HUES64 (cell line): ENCODE data around the gene EPB41L5.

Experiments used
- H3K27ac ChIP-seq: 2 replicates; pipeline ENCODE4 v1.7.0; 2013; ENCODE audit warnings: low read depth, low read length, inconsistent platforms
- H3K27me3 ChIP-seq: 2 replicates; pipeline ENCODE4 v1.6.1; 2013; ENCODE audit warnings: mild to moderate bottlenecking, low read length; ENCODE audit not compliant: insufficient read depth
- H3K36me3 ChIP-seq: 2 replicates; pipeline ENCODE4 v1.6.1; 2013; ENCODE audit warnings: mild to moderate bottlenecking, low read length; ENCODE audit not compliant: insufficient read depth
- H3K4me1 ChIP-seq: 2 replicates; pipeline ENCODE4 v1.6.1; 2013; ENCODE audit warnings: mild to moderate bottlenecking, low read length, moderate library complexity; ENCODE audit not compliant: insufficient read depth
- H3K4me3 ChIP-seq: 2 replicates; pipeline ENCODE4 v1.5.1; 2013; ENCODE audit warnings: mild to moderate bottlenecking, low read length, moderate library complexity
- H3K9ac ChIP-seq: 2 replicates; pipeline ENCODE4 v1.6.1; 2013; ENCODE audit warnings: mild to moderate bottlenecking, low read depth, low read length
- H3K9me3 ChIP-seq: 2 replicates; pipeline ENCODE4 v1.6.1; 2013; ENCODE audit warnings: low read depth, low read length; ENCODE audit not compliant: insufficient read depth
- WGBS: fragments of 150-250, 120-280 bp; methylation state at CpG from one replicate; pipeline ENCODE4 v1.1.7; 2013; ENCODE audit warnings: missing lambda C conversion rate; 5-methylcytosine and 5-hydroxymethylcytosine counted together

EPB41L5 gene

DNA sequence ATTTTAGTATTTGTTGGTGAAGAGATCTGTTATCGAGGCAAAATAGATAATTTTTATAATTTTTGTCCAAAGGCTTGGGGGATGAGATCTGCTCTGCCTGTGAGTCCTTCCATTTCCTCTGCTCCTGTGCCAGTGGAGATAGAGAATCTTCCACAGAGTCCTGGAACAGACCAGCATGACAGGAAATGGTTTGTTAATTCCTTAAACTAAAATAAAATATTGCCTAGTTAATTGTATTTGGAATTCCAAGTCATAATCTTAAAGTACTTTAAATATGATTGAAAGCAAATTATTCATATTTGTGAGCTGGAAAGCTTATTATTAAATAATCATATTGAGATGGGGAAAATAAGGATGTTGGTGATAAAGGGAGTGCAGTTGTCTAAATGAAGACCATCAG is 87.8 kb downstream of the EPB41L5 start:
- H3K9me3 ChIP-seq: no peaks in the 10 kb centered on the region
- H3K27ac ChIP-seq: no peak overlapping the region
- H3K9ac ChIP-seq: no peak overlapping the region
- peaks cover 64% of the 10 kb centered on the region for H3K36me3 ChIP-seq
- WGBS: 100% methylated on average over 1 of the region's 1 CpG
- H3K4me1 ChIP-seq: no peaks in the 10 kb centered on the region
- H3K4me3 ChIP-seq: no peak overlapping the region
- H3K27me3 ChIP-seq: no peaks in the 10 kb centered on the region

DNA sequence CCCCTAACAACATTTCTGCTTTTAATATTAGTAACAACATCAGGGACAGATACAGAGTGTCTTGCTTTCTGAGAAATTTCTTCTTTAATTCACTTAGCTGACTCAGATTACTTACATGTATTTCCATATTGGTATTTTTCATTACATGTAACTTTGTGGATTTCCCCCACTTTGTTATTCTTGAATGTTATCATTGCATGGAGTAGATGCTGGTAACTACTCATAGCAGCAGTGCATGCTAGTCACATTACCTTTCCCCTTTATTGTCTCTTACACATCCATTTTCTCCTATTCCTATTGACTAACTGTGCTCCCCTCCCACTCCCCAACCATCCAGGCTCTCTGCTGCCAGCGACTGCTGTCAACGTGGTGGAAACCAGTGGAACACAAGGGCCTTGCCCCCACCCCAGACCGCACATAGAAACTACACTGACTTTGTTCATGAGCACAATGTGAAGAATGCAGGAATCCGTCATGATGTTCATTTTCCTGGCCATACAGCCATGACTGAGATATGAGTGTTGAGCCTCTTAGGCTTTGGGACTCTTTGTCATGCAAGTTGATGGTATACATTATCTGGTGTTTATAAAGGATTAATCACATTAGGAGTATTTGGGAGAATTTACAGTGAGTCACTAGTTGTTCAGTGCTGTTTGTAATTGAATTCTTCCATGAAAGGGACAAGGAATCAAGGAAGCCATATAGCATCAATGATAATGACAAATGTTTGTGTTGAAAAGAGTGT is 91.0 kb downstream of the EPB41L5 start:
- peaks cover 49% of the 10 kb centered on the region for H3K36me3 ChIP-seq
- no peak overlapping the region for H3K4me3 ChIP-seq
- no peaks in the 10 kb centered on the region for H3K27me3 ChIP-seq
- 91% methylated on average over 4 of the region's 4 CpGs for WGBS
- no peak overlapping the region for H3K9ac ChIP-seq
- H3K9me3 ChIP-seq: no peaks in the 10 kb centered on the region
- no peaks in the 10 kb centered on the region for H3K4me1 ChIP-seq
- no peak overlapping the region for H3K27ac ChIP-seq

DNA sequence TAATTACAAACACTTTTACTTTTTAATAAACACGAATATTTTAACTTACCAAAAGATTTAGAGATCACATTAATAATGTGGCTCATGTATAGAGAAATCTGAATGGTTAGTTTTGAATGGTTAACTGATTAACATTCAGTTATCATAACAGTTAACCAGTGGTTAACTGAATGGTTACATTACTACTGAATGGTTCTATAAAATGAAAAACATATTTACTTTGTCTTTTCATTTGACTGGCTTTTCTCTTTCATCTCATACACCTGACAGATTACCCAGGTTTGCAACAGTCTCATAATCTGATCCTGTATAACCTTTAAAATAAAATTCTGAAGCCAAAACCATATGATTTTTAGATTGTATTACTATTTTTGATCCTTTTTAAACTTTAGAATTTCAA is 91.9 kb downstream of the EPB41L5 start:
- no peak overlapping the region for H3K27ac ChIP-seq

DNA sequence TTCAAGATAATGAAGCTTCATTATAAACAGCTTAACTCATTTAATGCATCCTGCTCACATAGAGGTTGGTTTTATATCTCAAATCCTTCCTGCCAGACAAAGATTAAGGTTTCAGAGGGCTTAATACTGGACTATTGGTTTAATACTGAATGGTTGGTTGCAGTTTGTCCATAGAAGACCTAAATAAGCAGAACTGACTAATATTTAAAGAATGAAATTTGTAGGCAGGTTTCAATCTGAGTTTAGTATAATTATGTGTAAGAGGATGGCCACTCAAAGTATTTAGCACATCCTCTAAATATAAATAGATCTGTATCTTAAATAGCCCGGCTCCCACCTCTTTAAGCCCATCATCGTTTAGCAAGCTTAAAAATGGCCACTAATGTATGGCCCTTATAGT is 92.5 kb downstream of the EPB41L5 start:
- H3K9ac ChIP-seq: no peak overlapping the region
- no peaks in the 10 kb centered on the region for H3K27me3 ChIP-seq
- WGBS: no CpG with 5 or more reads among the region's 2 CpGs
- no peaks in the 10 kb centered on the region for H3K4me1 ChIP-seq
- H3K4me3 ChIP-seq: no peak overlapping the region
- H3K36me3 ChIP-seq: peaks cover 41% of the 10 kb centered on the region
- H3K27ac ChIP-seq: no peak overlapping the region
- no peaks in the 10 kb centered on the region for H3K9me3 ChIP-seq

More for the DNA sequence above, 91.9 kb downstream of the EPB41L5 start:
- Histone ChIP-seq H3K27me3 (no peaks in the 10 kb centered on the region), H3K9ac (no peak overlapping the region), H3K9me3 (no peaks in the 10 kb centered on the region), H3K36me3 (peaks cover 47% of the 10 kb centered on the region), H3K4me3 (no peak overlapping the region), H3K4me1 (no peaks in the 10 kb centered on the region)
- no CpG with 5 or more reads among the region's 1 CpG for WGBS

DNA sequence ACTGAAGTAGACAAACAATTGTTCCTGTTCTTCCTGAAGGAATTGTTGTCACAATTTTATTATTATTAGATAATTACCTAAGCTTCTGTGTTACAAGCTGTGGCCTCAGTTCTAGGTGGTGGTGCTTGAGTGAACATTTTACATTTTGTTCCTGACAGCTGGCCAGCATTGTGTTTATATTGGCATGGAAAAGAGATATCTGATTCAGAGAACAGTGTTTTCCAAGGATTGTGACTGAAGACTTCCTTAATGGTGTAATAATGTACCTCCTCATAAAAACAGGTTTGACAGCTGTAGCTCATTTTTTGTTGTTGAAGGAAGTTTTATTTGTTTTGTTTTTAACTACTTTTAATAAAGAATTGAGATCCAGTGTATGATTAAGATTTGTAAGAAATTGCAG is 95.2 kb downstream of the EPB41L5 start:
- peaks cover 26% of the 10 kb centered on the region for H3K36me3 ChIP-seq
- no peaks in the 10 kb centered on the region for H3K4me1 ChIP-seq
- no peaks in the 10 kb centered on the region for H3K9me3 ChIP-seq
- no peaks in the 10 kb centered on the region for H3K27me3 ChIP-seq
- no peak overlapping the region for H3K27ac ChIP-seq
- H3K9ac ChIP-seq: no peak overlapping the region
- no peak overlapping the region for H3K4me3 ChIP-seq

DNA sequence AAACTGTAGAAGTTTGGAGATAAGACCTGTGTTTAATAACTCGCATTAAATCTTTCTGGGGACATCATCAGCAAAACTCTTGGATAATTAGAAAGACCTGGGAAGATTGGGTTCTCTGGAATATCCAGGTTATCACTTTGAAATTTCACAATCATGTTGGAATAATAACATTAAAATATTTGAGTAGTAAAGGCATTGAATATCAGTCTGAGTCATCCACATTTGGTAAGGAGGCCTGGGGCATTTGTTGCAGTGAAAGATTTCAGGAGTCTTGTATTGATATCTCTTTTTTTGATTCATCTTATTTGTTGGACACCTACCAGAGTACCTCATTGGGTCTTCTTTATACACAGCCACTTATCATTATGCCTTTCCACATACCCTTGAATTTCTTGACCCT is 95.9 kb downstream of the EPB41L5 start:
- H3K36me3 ChIP-seq: peaks cover 19% of the 10 kb centered on the region
- no peaks in the 10 kb centered on the region for H3K27me3 ChIP-seq
- WGBS: 79% methylated on average over 1 of the region's 1 CpG
- H3K4me3 ChIP-seq: no peak overlapping the region
- no peaks in the 10 kb centered on the region for H3K4me1 ChIP-seq
- H3K9ac ChIP-seq: no peak overlapping the region
- no peak overlapping the region for H3K27ac ChIP-seq
- H3K9me3 ChIP-seq: no peaks in the 10 kb centered on the region

DNA sequence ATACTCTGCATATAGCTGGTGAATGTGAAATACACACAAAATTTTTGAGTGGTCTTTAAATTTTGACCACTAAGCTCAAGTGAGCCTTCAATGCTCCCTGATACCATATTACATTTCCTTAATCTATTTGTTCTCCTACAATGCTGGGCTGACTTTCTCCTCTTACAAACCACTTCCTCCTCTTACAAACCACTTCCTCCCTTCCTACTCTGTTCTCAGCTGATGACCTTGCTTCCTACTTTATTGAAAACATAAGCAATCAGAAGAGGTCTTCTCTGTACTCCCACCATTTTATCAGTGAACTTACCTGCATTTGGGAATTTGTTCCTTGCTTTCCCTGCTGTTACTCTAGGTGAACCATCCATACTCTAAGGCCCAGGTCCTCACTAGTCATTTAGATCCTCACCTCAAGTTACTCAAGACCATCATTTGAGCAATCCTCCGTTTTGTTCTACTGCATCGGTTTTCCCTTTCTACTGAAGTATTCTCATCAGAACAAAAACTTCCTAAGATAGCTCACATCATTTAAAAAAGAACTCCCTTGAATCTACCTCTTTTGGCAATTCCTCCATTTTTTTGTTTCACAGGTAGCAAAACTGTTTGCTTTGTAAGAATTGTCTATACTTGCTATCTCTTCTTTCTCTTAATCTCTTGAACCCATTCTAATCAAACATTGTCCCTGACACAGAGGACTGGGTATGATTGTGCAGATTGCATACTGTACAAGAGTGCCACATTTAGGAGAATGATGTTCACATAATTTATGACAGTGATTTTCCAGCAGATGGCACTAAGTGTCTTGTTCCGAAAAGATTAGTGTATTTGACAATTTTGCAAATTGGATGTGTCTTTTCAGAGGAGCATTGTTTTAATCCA is 96.5 kb downstream of the EPB41L5 start:
- peaks cover 13% of the 10 kb centered on the region for H3K36me3 ChIP-seq
- no peaks in the 10 kb centered on the region for H3K4me1 ChIP-seq
- 95% methylated on average over 3 of the region's 3 CpGs for WGBS
- H3K4me3 ChIP-seq: no peak overlapping the region
- H3K27me3 ChIP-seq: no peaks in the 10 kb centered on the region
- no peak overlapping the region for H3K27ac ChIP-seq
- H3K9ac ChIP-seq: no peak overlapping the region
- H3K9me3 ChIP-seq: no peaks in the 10 kb centered on the region

DNA sequence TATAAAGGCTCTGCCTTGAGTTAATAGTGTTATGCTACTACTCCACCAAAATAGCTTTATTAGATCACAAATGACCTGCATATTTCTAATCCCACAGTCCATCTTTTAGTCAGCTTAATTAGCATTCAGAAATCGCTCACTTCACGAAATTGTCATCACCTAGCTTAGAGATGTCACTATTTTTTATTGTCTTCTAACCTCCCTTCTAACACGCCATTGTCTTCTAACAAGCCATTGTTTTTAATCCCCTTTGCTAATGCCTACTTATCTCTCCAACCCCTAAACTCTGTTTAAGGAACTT is 97.1 kb downstream of the EPB41L5 start:
- WGBS: 88% methylated on average over 3 of the region's 3 CpGs
- no peak overlapping the region for H3K27ac ChIP-seq

DNA sequence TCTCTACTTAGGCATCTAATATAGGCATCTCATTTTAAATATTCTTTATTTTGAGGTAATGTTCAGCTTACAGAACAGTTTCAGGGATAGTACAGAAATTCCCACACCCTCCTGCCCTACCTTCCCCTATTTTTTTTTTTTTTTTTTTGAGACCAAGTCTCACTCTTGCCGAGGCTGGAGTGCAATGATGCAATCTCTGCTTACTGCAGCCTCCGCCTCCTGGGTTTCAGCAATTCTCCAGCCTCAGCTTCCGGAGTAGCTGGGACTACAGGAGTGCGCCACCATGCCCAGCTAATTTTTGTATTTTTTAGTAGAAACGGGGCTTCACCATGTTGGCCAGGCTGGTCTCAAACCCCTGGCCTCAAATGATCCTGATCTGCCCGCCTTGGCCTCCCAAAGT is 97.6 kb downstream of the EPB41L5 start:
- Histone ChIP-seq H3K27me3 (no peaks in the 10 kb centered on the region), H3K36me3 (0 out of 2 replicates have a peak, but pooled peaks cover 3% of the 10 kb centered on the region), H3K4me1 (no peaks in the 10 kb centered on the region), H3K9me3 (no peaks in the 10 kb centered on the region), H3K4me3 (no peak overlapping the region), H3K27ac (no peak overlapping the region), H3K9ac (no peak overlapping the region)
- WGBS: 92% methylated on average over 6 of the region's 6 CpGs

More for the DNA sequence above, 97.1 kb downstream of the EPB41L5 start:
- no peak overlapping the region for H3K4me3 ChIP-seq
- H3K9ac ChIP-seq: no peak overlapping the region
- H3K27me3 ChIP-seq: no peaks in the 10 kb centered on the region
- no peaks in the 10 kb centered on the region for H3K4me1 ChIP-seq
- H3K9me3 ChIP-seq: no peaks in the 10 kb centered on the region
- H3K36me3 ChIP-seq: peaks cover 7% of the 10 kb centered on the region; the same call in 1 of the 2 replicates

DNA sequence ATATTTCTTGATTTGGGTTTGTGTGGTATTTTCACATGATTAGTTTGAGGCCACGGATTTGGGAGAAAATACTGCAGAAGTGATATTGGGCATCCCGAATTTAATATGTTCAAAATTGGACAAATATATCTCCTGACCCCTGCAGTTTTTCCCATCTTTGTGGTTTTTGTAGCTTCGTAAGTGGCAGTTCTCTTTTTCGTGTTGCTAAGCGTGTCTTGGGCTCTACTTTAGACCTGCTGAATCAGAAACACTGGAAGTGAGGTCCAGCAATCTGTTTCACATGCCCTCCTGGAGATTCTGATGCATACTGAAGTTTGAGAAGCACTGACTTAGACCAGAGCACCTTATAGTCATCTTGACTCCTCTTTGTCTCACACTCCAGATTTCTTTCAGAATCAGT is 98.3 kb downstream of the EPB41L5 start:
- Histone ChIP-seq H3K9me3 (no peaks in the 10 kb centered on the region), H3K27me3 (no peaks in the 10 kb centered on the region), H3K4me3 (no peak overlapping the region), H3K9ac (no peak overlapping the region), H3K4me1 (no peaks in the 10 kb centered on the region), H3K36me3 (0 out of 2 replicates have a peak, but pooled peaks cover 3% of the 10 kb centered on the region), H3K27ac (no peak overlapping the region)
- 96% methylated on average over 5 of the region's 5 CpGs for WGBS

DNA sequence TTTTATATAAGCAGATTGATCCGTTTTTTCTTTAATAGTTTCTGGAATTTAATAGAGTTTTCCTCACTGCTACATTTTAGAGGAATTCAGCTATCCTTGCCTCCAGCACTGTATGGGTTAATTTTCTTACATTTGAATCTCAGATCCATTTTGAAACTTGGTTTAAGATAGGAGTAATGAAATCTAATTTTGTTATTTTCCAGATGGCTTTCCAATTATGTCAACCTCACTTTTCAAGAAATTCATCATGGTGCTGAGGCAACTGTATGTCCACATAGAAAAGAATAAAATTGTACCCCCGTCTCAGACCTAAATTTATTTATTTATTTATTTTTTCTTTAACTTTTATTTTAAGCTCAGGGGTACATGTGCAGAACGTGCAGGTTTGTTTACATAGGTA is 105.1 kb downstream of the EPB41L5 start:
- no peak overlapping the region for H3K27ac ChIP-seq
- H3K9me3 ChIP-seq: 0 out of 2 replicates have a peak, but pooled peaks cover 5% of the 10 kb centered on the region
- no peaks in the 10 kb centered on the region for H3K27me3 ChIP-seq
- H3K4me1 ChIP-seq: no peaks in the 10 kb centered on the region
- 89% methylated on average over 1 of the region's 3 CpGs for WGBS
- H3K9ac ChIP-seq: no peak overlapping the region
- no peak overlapping the region for H3K4me3 ChIP-seq
- no peaks in the 10 kb centered on the region for H3K36me3 ChIP-seq
